Parathyroid adenoma (tissue), 2 donors: ENCODE results near the gene TBC1D17.

Experiments
- H2AFZ ChIP-seq: fragments of 300-600 bp; sonication (generic); one replicate; pipeline ENCODE4 v1.7.0; 2017; ENCODE audit warnings: antibody characterized with exemption, mild to moderate bottlenecking
- H3K27ac ChIP-seq: fragments of 300-600 bp; sonication (generic); one replicate; pipeline ENCODE4 v1.7.0; 2017
- H3K27me3 ChIP-seq: fragments of 300-600 bp; sonication (generic); one replicate; pipeline ENCODE4 v1.7.0; 2017; ENCODE audit warnings: low read length; ENCODE audit not compliant: control insufficient read depth, insufficient read depth
- H3K36me3 ChIP-seq: fragments of 300-600 bp; sonication (generic); one replicate; pipeline ENCODE4 v1.7.0; 2017; ENCODE audit warnings: low read length; ENCODE audit not compliant: control insufficient read depth, insufficient read depth
- H3K4me1 ChIP-seq: fragments of 300-600 bp; sonication (generic); one replicate; pipeline ENCODE4 v1.7.0; 2017; ENCODE audit warnings: control low read depth
- H3K4me2 ChIP-seq: fragments of 300-600 bp; sonication (generic); one replicate; pipeline ENCODE4 v1.7.0; 2017; ENCODE audit warnings: low read length
- H3K4me3 ChIP-seq: fragments of 300-600 bp; sonication (generic); one replicate; pipeline ENCODE4 v1.7.0; 2017; ENCODE audit warnings: low read depth, low read length
- H3K79me2 ChIP-seq: fragments of 300-600 bp; sonication (generic); one replicate; pipeline ENCODE4 v1.7.0; 2017; ENCODE audit warnings: control low read depth
- H3K9ac ChIP-seq: fragments of 300-600 bp; sonication (generic); one replicate; pipeline ENCODE4 v1.7.0; 2017; ENCODE audit warnings: mild to moderate bottlenecking
- H3K9me3 ChIP-seq: fragments of 300-600 bp; sonication (generic); one replicate; pipeline ENCODE4 v1.7.0; 2017; ENCODE audit warnings: low read length; ENCODE audit not compliant: control insufficient read depth
- CTCF ChIP-seq: fragments of 300-600 bp; sonication (generic); IDR thresholded peaks from one replicate; pipeline ENCODE4 v1.7.0; 2017; ENCODE audit warnings: antibody characterized with exemption, mild to moderate bottlenecking
- donor health status: primary hyperparathyroidism.

Gene TBC1D17

GRCh38 chr19:49853852-49854377 lies 23.6 kb upstream of the TBC1D17 start:
- H3K4me3 ChIP-seq, result no peak overlapping the region
- H3K36me3 ChIP-seq, result no peaks in the 10 kb centered on the region
- no peak overlapping the region for H2AFZ ChIP-seq
- H3K79me2 ChIP-seq, result peaks cover 10% of the 10 kb centered on the region
- peaks cover 4% of the 10 kb centered on the region for H3K4me1 ChIP-seq
- TF ChIP-seq CTCF, result no peak
- H3K27me3 ChIP-seq, result no peaks in the 10 kb centered on the region
- H3K9me3 ChIP-seq, result no peaks in the 10 kb centered on the region
- no peak overlapping the region for H3K27ac ChIP-seq
- H3K4me2 ChIP-seq, result no peak overlapping the region
- no peak overlapping the region for H3K9ac ChIP-seq

DNA sequence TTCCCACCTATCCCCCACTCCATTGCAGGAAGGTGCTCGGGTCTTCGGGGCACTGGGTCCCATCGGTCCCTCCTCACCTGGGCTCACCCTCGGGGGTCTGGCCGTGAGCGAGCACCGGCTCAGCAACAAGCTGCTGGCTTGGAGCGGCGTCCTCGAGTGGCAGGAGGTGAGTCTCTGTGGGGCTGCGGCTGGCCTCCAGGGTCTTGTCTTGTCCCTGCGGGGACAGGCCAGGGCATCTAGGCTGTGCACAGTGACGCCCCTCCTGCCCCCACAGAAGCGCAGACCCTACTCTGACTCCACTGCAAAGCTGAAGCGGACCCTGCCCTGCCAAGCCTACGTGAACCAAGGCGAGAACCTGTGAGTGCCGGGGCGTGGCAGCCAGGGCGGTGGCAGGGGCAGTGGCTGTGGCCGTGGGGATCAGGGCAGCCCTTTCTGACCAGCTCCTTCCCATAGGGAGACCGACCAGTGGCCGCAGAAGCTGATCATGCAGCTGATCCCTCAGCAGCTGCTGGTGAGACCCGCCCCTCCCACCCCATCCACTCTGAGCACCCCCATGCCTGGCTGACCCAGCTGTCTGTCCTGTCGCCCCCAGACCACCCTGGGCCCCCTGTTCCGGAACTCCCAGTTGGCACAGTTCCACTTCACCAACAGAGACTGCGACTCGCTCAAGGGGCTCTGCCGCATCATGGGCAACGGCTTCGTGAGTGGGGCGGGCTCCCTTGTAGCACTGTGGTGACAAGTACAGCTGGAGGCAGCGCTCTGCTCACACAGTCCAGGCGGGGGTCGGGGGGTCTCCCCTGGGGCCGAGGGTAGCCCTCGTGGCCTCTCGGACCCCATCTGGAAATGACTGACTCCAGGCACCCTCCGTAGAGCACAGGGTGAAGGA lies 22.9 kb upstream of the TBC1D17 start:
- H3K27ac ChIP-seq, result no peak overlapping the region
- peaks cover 4% of the 10 kb centered on the region for H3K4me1 ChIP-seq
- no peak overlapping the region for H3K4me2 ChIP-seq
- H3K9me3 ChIP-seq, result no peaks in the 10 kb centered on the region
- H3K9ac ChIP-seq, result no peak overlapping the region
- H3K27me3 ChIP-seq, result no peaks in the 10 kb centered on the region
- peaks cover 10% of the 10 kb centered on the region for H3K79me2 ChIP-seq
- H3K4me3 ChIP-seq, result no peak overlapping the region
- no peaks in the 10 kb centered on the region for H3K36me3 ChIP-seq
- TF ChIP-seq CTCF, result no peak
- H2AFZ ChIP-seq, result no peak overlapping the region

GRCh38 chr19:49855277-49855675 lies 22.2 kb upstream of the TBC1D17 start:
- Histone ChIP-seq H3K4me3 (no peak overlapping the region), H3K79me2 (peaks cover 10% of the 10 kb centered on the region), H3K27ac (no peak overlapping the region), H3K4me1 (peaks cover 4% of the 10 kb centered on the region), H3K27me3 (no peaks in the 10 kb centered on the region), H3K9ac (no peak overlapping the region), H3K4me2 (no peak overlapping the region), H3K9me3 (no peaks in the 10 kb centered on the region), H2AFZ (no peak overlapping the region), H3K36me3 (no peaks in the 10 kb centered on the region)
- no peak for TF ChIP-seq CTCF

- Histone ChIP-seq H3K79me2 (peaks cover 10% of the 10 kb centered on the region), H3K4me1 (peaks cover 4% of the 10 kb centered on the region), H3K4me3 (no peak overlapping the region), H3K36me3 (no peaks in the 10 kb centered on the region), H2AFZ (no peak overlapping the region), H3K27ac (no peak overlapping the region), H3K9me3 (no peaks in the 10 kb centered on the region), H3K4me2 (no peak overlapping the region), H3K27me3 (no peaks in the 10 kb centered on the region), H3K9ac (no peak overlapping the region)
- no peak for TF ChIP-seq CTCF
Measured at GRCh38 chr19:49855676-49856573, 21.6 kb upstream of the TBC1D17 start.
